ENCODE results near the gene C2CD4B. TPM values are rescaled to one million over a fixed set of nuclear protein-coding genes. Genes with fewer than 3 reads are reported as not detected.

The C2CD4B gene
- total and polyA plus RNA-seq, 2 donors (not counting 1 experiment from before 2014, with no cell fraction given), result not detected

GRCh38 chr15:62142736-62143135, 22.3 kb downstream of the C2CD4B start:
- H3K27ac Mint-ChIP-seq, result no peak overlapping the region
- H3K4me1 ChIP-seq (ENCODE audit: control insufficient read depth in 2 of 2, insufficient read depth in 2 of 2, low read length in 2 of 2), result no peaks in the 10 kb centered on the region
- H3K27ac ChIP-seq (ENCODE audit: low read length in 2 of 2), result no peak overlapping the region
- H3K9ac ChIP-seq (ENCODE audit: low read length), result no peak overlapping the region
- POLR2A ChIA-PET, result no interaction called here
- DNase-seq (no peak), ATAC-seq (ENCODE audit: low read depth) (no peak)
- no peaks in the 10 kb centered on the region for H3K9me3 Mint-ChIP-seq (ENCODE audit: insufficient read depth)
- intact Hi-C loops (cut with micrococcal nuclease), result no loop called here
- H3K27me3 Mint-ChIP-seq, result peaks cover 27% of the 10 kb centered on the region
- TF ChIP-seq CTCF (IDR thresholded peaks at IDR 0.05) (no peak), EZH2 (IDR thresholded peaks at IDR 0.05; ENCODE audit: borderline replicate concordance, insufficient read depth, low read depth, low read length, poor library complexity, severe bottlenecking) (no peak)
- peaks cover 0 to 4% (median under 1%) of the 10 kb centered on the region in 4 experiments for H3K27me3 ChIP-seq (replicated peaks in 1 of 4; ENCODE audit: control extremely low read depth in 1 of 4, control insufficient read depth in 3 of 4, insufficient read depth in 4 of 4, low read length in 3 of 4)
- no peaks in the 10 kb centered on the region for H3K9me3 ChIP-seq (ENCODE audit: control extremely low read depth in 1 of 3, control insufficient read depth in 2 of 3, insufficient read depth in 1 of 3, low read length in 2 of 3)
- H3K36me3 ChIP-seq (replicated peaks in 1 of 2; ENCODE audit: control extremely low read depth in 1 of 2, control insufficient read depth in 1 of 2, extremely low read depth in 1 of 2, insufficient read depth in 2 of 2, low read length in 1 of 2), result no peaks in the 10 kb centered on the region
- no peak overlapping the region for H3K4me3 Mint-ChIP-seq
- H3K79me2 ChIP-seq (ENCODE audit: control insufficient read depth, insufficient read depth, low read length), result no peaks in the 10 kb centered on the region
- H2AFZ ChIP-seq (ENCODE audit: insufficient read depth, low read depth, low read length, poor library complexity, severe bottlenecking), result no peak overlapping the region
- H3K4me1 Mint-ChIP-seq, result no peaks in the 10 kb centered on the region
- CTCF ChIA-PET, result no interaction called here
- no peak overlapping the region for H3K4me3 ChIP-seq (ENCODE audit: control extremely low read depth in 1 of 5, extremely low read depth in 1 of 5, insufficient read depth in 1 of 5, low read depth in 2 of 5, low read length in 4 of 5)
- H3K4me2 ChIP-seq (replicated peaks; ENCODE audit: low read depth, low read length, poor library complexity, severe bottlenecking), result no peak overlapping the region
- 83% methylated on average over 1 of the region's 3 CpGs for WGBS (ENCODE audit: insufficient coverage)
- H4K20me1 ChIP-seq (ENCODE audit: control insufficient read depth, insufficient read depth, low read length, poor library complexity, severe bottlenecking), result no peaks in the 10 kb centered on the region

GRCh38 chr15:62141643-62142588, 23.2 kb downstream of the C2CD4B start:
- H3K36me3 ChIP-seq (replicated peaks in 1 of 2; ENCODE audit: control extremely low read depth in 1 of 2, control insufficient read depth in 1 of 2, extremely low read depth in 1 of 2, insufficient read depth in 2 of 2, low read length in 1 of 2), result no peaks in the 10 kb centered on the region
- 90% methylated on average over 2 of the region's 5 CpGs for WGBS (ENCODE audit: insufficient coverage)
- Mint-ChIP-seq H3K4me1 (no peaks in the 10 kb centered on the region), H3K4me3 (no peak overlapping the region), H3K27ac (no peak overlapping the region), H3K9me3 (ENCODE audit: insufficient read depth) (no peaks in the 10 kb centered on the region), H3K27me3 (peaks cover 29% of the 10 kb centered on the region)
- no peak overlapping the region for H2AFZ ChIP-seq (ENCODE audit: insufficient read depth, low read depth, low read length, poor library complexity, severe bottlenecking)
- TF ChIP-seq EZH2 (IDR thresholded peaks at IDR 0.05; ENCODE audit: borderline replicate concordance, insufficient read depth, low read depth, low read length, poor library complexity, severe bottlenecking) (no peak), CTCF (IDR thresholded peaks at IDR 0.05) (no peak)
- no peaks in the 10 kb centered on the region for H4K20me1 ChIP-seq (ENCODE audit: control insufficient read depth, insufficient read depth, low read length, poor library complexity, severe bottlenecking)
- no peak overlapping the region for H3K27ac ChIP-seq (ENCODE audit: low read length in 2 of 2)
- intact Hi-C loops (cut with micrococcal nuclease), result no loop called here
- no peak overlapping the region for H3K9ac ChIP-seq (ENCODE audit: low read length)
- DNase-seq (no peak), ATAC-seq (ENCODE audit: low read depth) (no peak)
- no peak overlapping the region for H3K4me3 ChIP-seq (ENCODE audit: control extremely low read depth in 1 of 5, extremely low read depth in 1 of 5, insufficient read depth in 1 of 5, low read depth in 2 of 5, low read length in 4 of 5)
- no peaks in the 10 kb centered on the region for H3K9me3 ChIP-seq (ENCODE audit: control extremely low read depth in 1 of 3, control insufficient read depth in 2 of 3, insufficient read depth in 1 of 3, low read length in 2 of 3)
- H3K27me3 ChIP-seq (replicated peaks in 1 of 4; ENCODE audit: control extremely low read depth in 1 of 4, control insufficient read depth in 3 of 4, insufficient read depth in 4 of 4, low read length in 3 of 4), result peaks cover 0 to 4% (median under 1%) of the 10 kb centered on the region in 4 experiments
- CTCF ChIA-PET, result no interaction called here
- no peaks in the 10 kb centered on the region for H3K79me2 ChIP-seq (ENCODE audit: control insufficient read depth, insufficient read depth, low read length)
- POLR2A ChIA-PET, result no interaction called here
- no peak overlapping the region for H3K4me2 ChIP-seq (replicated peaks; ENCODE audit: low read depth, low read length, poor library complexity, severe bottlenecking)
- H3K4me1 ChIP-seq (ENCODE audit: control insufficient read depth in 2 of 2, insufficient read depth in 2 of 2, low read length in 2 of 2), result no peaks in the 10 kb centered on the region
